Neural progenitor cell (in vitro differentiated cells): ENCODE results near the gene FLT3. TPM values are rescaled to one million over a fixed set of nuclear protein-coding genes. Genes with fewer than 3 reads are reported as not detected.

Experiments
- DNase-seq: peaks from one replicate; pipeline ENCODE4 v3.0.0-alpha.2; 2016; ENCODE audit warnings: low spot score
- H2AFZ ChIP-seq: fragments of 200-600 bp; sonication (generic); replicated peaks from 2 replicates; pipeline ENCODE4 v1.6.1; 2016; ENCODE audit warnings: antibody characterized with exemption
- H3F3A ChIP-seq: fragments of 200-600 bp; sonication (generic); 2 replicates; pipeline ENCODE4 v1.6.1; 2016; ENCODE audit warnings: antibody characterized with exemption, low read depth
- H3K27ac ChIP-seq: fragments of 200-600 bp; sonication (generic); 2 replicates; pipeline ENCODE4 v1.5.1; 2016; ENCODE audit warnings: mild to moderate bottlenecking
- H3K27me3 ChIP-seq: fragments of 200-600 bp; sonication (generic); 2 replicates; pipeline ENCODE4 v1.6.1; 2016; ENCODE audit warnings: mild to moderate bottlenecking, moderate library complexity
- H3K36me3 ChIP-seq: fragments of 200-600 bp; sonication (generic); 2 replicates; pipeline ENCODE4 v1.5.1; 2016
- H3K4me1 ChIP-seq: fragments of 200-600 bp; sonication (generic); 2 replicates; pipeline ENCODE4 v1.6.1; 2016; ENCODE audit warnings: mixed run types
- H3K4me2 ChIP-seq: fragments of 200-600 bp; sonication (generic); 2 replicates; pipeline ENCODE4 v1.6.1; 2016
- H3K4me3 ChIP-seq: fragments of 200-600 bp; sonication (generic); 2 replicates; pipeline ENCODE4 v1.5.1; 2016
- H3K79me2 ChIP-seq: fragments of 200-600 bp; sonication (generic); 2 replicates; pipeline ENCODE4 v1.6.1; 2016; ENCODE audit warnings: low read depth
- H3K9ac ChIP-seq: fragments of 200-600 bp; sonication (generic); 2 replicates; pipeline ENCODE4 v1.6.1; 2016
- H3K9me3 ChIP-seq: fragments of 200-600 bp; sonication (generic); 2 replicates; pipeline ENCODE4 v1.5.1; 2016; ENCODE audit warnings: low read depth
- H4K20me1 ChIP-seq: fragments of 200-600 bp; sonication (generic); 2 replicates; pipeline ENCODE4 v1.6.1; 2016; ENCODE audit warnings: low read depth
- H3K27ac Mint-ChIP-seq: 3 replicates; pipeline ENCODE4 v1.8.0; 2021; ENCODE audit warnings: mixed read lengths
- H3K27me3 Mint-ChIP-seq: 2 replicates; pipeline ENCODE4 v1.8.0; 2022; ENCODE audit warnings: low read depth, mild to moderate bottlenecking, inconsistent platforms, moderate library complexity, mixed read lengths; ENCODE audit not compliant: insufficient read depth
- H3K36me3 Mint-ChIP-seq: 3 replicates; pipeline ENCODE4 v1.8.0; 2021; ENCODE audit warnings: mixed read lengths
- H3K4me1 Mint-ChIP-seq: 3 replicates; pipeline ENCODE4 v1.8.0; 2021; ENCODE audit warnings: mixed read lengths
- H3K4me3 Mint-ChIP-seq: 3 replicates; pipeline ENCODE4 v1.8.0; 2021; ENCODE audit warnings: mild to moderate bottlenecking, moderate library complexity, mixed read lengths
- H3K9me3 Mint-ChIP-seq: 3 replicates; pipeline ENCODE4 v1.8.0; 2020; ENCODE audit warnings: mixed read lengths
- CTCF ChIP-seq: fragments of 200-600 bp; sonication (generic); IDR thresholded peaks from 2 replicates; pipeline ENCODE4 v1.5.1; 2017; ENCODE audit warnings: antibody characterized with exemption, mild to moderate bottlenecking
- EZH2 ChIP-seq: fragments of 200-600 bp; sonication (generic); IDR thresholded peaks from 2 replicates; pipeline ENCODE4 v1.6.1; 2017; ENCODE audit warnings: antibody characterized with exemption, mild to moderate bottlenecking, moderate library complexity
- EZH2phosphoT487 ChIP-seq: fragments of 200-600 bp; sonication (generic); IDR thresholded peaks from 2 replicates; pipeline ENCODE4 v1.6.1; 2017; ENCODE audit warnings: antibody characterized with exemption
- total RNA-seq: library from RNA; depleted of rRNA; stranded (reverse); fragments of >200 nt; gene quantifications from 2 replicates; pipeline ENCODE4 v1.2.3, GENCODE V29; 2015; ENCODE audit warnings: low replicate concordance

FLT3 gene
- total RNA-seq, 1 donor from 2014 or later = 0.58 TPM

- Histone ChIP-seq H3K4me3 (no peak overlapping the region), H3K27ac (no peak overlapping the region), H3F3A (no peaks in the 10 kb centered on the region), H3K9ac (no peak overlapping the region), H4K20me1 (no peaks in the 10 kb centered on the region), H3K27me3 (no peaks in the 10 kb centered on the region), H3K4me1 (peaks cover 5% of the 10 kb centered on the region), H3K9me3 (no peaks in the 10 kb centered on the region), H3K36me3 (no peaks in the 10 kb centered on the region), H3K4me2 (no peak overlapping the region), H2AFZ (no peak overlapping the region), H3K79me2 (no peaks in the 10 kb centered on the region)
- H3K36me3 Mint-ChIP-seq = no peaks in the 10 kb centered on the region
- no peaks in the 10 kb centered on the region for H3K27me3 Mint-ChIP-seq
- no peaks in the 10 kb centered on the region for H3K4me1 Mint-ChIP-seq
- no peak for DNase-seq
- no peak overlapping the region for H3K4me3 Mint-ChIP-seq
- H3K9me3 Mint-ChIP-seq = no peaks in the 10 kb centered on the region
- TF ChIP-seq EZH2 (no peak), EZH2phosphoT487 (no peak)
- no peak overlapping the region for H3K27ac Mint-ChIP-seq
Measured at GRCh38 chr13:28055357-28055756, 45.0 kb downstream of the FLT3 start.

GRCh38 chr13:28052945-28053344, 47.4 kb downstream of the FLT3 start:
- H3K4me1 ChIP-seq = peaks cover 20% of the 10 kb centered on the region
- H3K4me2 ChIP-seq = no peak overlapping the region
- Mint-ChIP-seq H3K36me3 (no peaks in the 10 kb centered on the region), H3K4me3 (no peak overlapping the region), H3K9me3 (no peaks in the 10 kb centered on the region), H3K4me1 (no peaks in the 10 kb centered on the region), H3K27me3 (no peaks in the 10 kb centered on the region), H3K27ac (no peak overlapping the region)
- no peak overlapping the region for H3K4me3 ChIP-seq
- no peaks in the 10 kb centered on the region for H3K9me3 ChIP-seq
- peaks cover 5% of the 10 kb centered on the region for H3K27me3 ChIP-seq
- H4K20me1 ChIP-seq = no peaks in the 10 kb centered on the region
- H3K9ac ChIP-seq = no peak overlapping the region
- no peaks in the 10 kb centered on the region for H3K79me2 ChIP-seq
- TF ChIP-seq CTCF = no peak
- no peak for TF ChIP-seq EZH2
- no peak for TF ChIP-seq EZH2phosphoT487
- no peak overlapping the region for H2AFZ ChIP-seq
- DNase-seq = no peak
- H3F3A ChIP-seq = peaks cover 19% of the 10 kb centered on the region
- no peak overlapping the region for H3K27ac ChIP-seq
- no peaks in the 10 kb centered on the region for H3K36me3 ChIP-seq

GRCh38 chr13:28049880-28050875, 50.2 kb downstream of the FLT3 start:
- no peaks in the 10 kb centered on the region for H3K79me2 ChIP-seq
- no peaks in the 10 kb centered on the region for H4K20me1 ChIP-seq
- H2AFZ ChIP-seq = no peak overlapping the region
- H3K4me1 ChIP-seq = peaks cover 23% of the 10 kb centered on the region
- H3K4me2 ChIP-seq = peak overlapping the region; percentile 33
- DNase-seq = no peak
- Mint-ChIP-seq H3K4me1 (no peaks in the 10 kb centered on the region), H3K9me3 (no peaks in the 10 kb centered on the region), H3K36me3 (no peaks in the 10 kb centered on the region), H3K27ac (no peak overlapping the region), H3K4me3 (no peak overlapping the region), H3K27me3 (peaks cover 2% of the 10 kb centered on the region)
- H3K9ac ChIP-seq = no peak overlapping the region
- no peaks in the 10 kb centered on the region for H3K36me3 ChIP-seq
- no peaks in the 10 kb centered on the region for H3K9me3 ChIP-seq
- no peak for TF ChIP-seq CTCF
- TF ChIP-seq EZH2 = no peak
- TF ChIP-seq EZH2phosphoT487 = no peak
- H3K27ac ChIP-seq = no peak overlapping the region
- peaks cover 24% of the 10 kb centered on the region for H3F3A ChIP-seq
- peaks cover 5% of the 10 kb centered on the region for H3K27me3 ChIP-seq
- no peak overlapping the region for H3K4me3 ChIP-seq

GRCh38 chr13:28049215-28049614, 51.2 kb downstream of the FLT3 start:
- Mint-ChIP-seq H3K9me3 (no peaks in the 10 kb centered on the region), H3K27ac (no peak overlapping the region), H3K4me1 (no peaks in the 10 kb centered on the region), H3K27me3 (peaks cover 2% of the 10 kb centered on the region), H3K4me3 (no peak overlapping the region), H3K36me3 (no peaks in the 10 kb centered on the region)
- H3F3A ChIP-seq = peaks cover 24% of the 10 kb centered on the region
- no peak overlapping the region for H3K27ac ChIP-seq
- no peaks in the 10 kb centered on the region for H3K36me3 ChIP-seq
- H3K4me1 ChIP-seq = peaks cover 23% of the 10 kb centered on the region
- H3K79me2 ChIP-seq = no peaks in the 10 kb centered on the region
- no peaks in the 10 kb centered on the region for H4K20me1 ChIP-seq
- TF ChIP-seq EZH2phosphoT487 (no peak), CTCF (no peak), EZH2 (no peak)
- H3K4me2 ChIP-seq = no peak overlapping the region
- no peak overlapping the region for H2AFZ ChIP-seq
- H3K27me3 ChIP-seq = peaks cover 5% of the 10 kb centered on the region
- DNase-seq = no peak
- H3K9ac ChIP-seq = no peak overlapping the region
- H3K4me3 ChIP-seq = no peak overlapping the region
- H3K9me3 ChIP-seq = no peaks in the 10 kb centered on the region
